Measurements from ENCODE around the gene DALRD3.

DALRD3 gene

DNA sequence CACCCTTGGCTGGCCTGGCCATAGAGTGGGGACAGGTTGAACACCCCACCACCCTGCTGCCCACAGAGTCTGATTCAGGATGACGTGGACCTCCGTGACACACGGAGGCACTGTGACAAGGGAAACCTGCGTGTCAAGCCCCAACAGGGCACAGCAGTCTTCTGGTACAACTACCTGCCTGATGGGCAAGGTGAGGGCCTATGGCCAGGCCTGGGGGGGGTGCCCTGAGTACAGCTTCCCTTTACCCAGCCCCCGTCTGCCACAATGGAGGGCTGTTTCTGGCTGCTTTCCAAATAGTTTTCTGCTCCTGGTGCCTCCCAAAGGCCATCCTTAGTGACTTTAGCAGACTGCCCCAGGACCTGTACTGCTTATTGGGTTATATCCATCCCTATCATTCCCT lies 12.4 kb downstream of the DALRD3 start:
- DNase-seq (ENCODE audit: low read depth, low spot score) = no peak

DNA sequence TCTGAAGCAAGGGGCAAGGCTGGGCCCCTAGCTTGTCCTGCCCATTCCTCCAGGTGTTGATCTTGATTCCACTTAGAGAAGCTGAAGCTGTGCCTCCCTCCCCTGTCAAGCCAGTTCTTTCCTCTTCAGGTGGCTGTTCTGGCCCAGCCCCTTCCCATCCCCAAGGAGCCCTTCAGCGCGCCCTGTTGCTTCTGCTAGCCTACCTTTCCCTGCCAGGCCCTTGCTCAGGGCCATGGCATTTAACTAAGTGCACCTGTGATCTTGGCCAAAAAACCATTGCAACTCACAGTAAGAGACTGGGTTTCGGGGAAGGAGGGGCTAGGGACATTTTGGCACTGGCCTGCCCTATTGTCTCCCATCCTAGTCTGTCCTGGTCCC lies 13.1 kb downstream of the DALRD3 start:
- no peak for DNase-seq (ENCODE audit: low read depth, low spot score)

DNA sequence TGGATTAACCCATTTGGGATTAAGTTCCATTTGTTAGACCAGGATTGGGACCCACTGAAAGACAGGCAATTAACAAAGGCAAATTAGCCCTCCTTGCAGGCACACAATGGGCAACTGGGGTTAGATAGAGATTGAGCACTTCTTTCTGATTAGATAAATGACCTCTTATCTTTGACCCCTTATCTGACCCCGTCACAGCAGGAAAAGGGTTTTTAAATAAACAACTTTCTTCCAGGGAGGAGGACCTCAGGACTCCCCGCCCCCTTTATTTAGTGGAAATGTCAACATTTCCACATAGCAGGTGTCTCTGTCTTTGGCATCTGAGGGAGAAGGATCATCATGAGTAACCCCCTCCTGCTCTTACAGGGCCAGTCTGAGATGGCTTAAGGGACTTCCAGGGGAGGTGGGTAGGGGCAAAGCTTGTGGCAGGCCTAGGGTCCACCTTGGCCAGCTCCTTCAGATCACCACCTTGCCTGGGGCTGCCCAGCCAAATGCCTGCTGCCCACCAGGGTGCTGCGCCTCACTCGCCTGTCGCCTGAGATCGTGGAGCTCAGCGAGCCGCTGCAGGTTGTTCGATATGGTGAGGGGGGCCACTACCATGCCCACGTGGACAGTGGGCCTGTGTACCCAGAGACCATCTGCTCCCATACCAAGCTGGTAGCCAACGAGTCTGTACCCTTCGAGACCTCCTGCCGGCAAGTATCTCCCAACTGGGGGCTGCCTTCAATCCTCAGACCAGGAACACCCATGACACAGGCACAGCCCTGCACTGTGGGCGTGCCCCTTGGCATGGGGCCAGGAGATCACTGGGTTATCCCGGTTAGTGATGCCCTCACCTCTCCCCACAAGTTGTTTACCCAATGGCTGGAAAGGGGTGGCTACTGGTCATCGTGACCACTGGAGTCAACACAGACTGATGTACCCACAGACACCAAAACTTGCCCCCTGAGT lies 13.8 kb downstream of the DALRD3 start:
- DNase-seq (ENCODE audit: low read depth, low spot score) = no peak

DNA sequence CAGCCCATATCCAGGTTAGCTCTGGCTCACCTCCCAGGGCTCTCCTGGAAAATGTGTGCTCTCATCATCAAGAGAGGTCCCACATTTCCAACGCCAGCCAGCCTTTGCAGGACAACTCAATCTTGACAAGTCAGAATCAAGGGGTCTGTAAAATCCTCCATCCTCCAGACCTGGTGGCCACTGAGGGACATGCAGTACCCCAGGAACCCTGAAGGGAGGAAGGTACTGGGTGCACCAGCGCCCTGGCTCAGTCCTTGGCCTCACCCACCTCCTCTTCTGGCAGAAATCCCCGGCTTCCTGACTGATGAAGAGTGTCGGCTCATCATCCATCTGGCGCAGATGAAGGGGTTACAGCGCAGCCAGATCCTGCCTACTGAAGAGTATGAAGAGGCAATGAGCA lies 17.2 kb downstream of the DALRD3 start:
- no peak for DNase-seq (ENCODE audit: low read depth, low spot score)

DNA sequence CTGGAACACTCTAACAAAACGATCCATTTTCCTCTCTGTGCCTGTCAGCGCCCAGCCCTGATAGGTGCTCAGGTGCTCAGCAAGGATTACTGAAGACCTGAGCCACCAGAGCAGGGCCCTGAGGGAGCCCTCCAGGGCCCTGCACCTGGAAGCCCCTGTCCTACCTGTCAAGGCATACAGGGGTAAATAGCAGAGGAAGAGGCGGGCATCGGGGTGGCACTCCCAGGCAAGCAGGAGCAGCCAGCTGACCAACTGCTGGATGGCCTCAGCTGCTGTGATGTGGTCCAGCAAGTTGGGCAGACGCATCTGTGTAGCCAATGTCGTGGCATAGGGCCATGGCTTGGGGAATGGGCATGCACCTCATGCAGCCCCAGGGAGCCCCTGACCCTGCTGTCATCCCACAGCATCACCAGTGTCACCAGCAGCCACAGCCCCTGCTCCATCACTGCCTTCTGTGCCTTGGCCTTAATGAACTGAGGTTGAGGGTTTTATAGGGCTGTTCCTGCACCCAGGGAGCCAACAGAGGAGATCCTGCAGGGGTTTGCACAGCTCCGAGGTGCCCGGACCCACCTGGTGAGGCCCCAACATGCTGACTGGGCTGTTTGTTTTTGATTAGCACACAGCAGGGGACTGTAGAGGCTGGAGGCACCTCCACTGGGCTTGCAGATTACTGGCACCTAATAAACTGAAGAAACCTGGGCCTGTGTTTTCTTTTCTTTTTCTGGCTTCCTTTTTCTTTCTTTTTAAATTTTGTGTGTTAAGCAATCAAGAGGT lies 19.1 kb downstream of the DALRD3 start:
- no peak for DNase-seq (ENCODE audit: low read depth, low spot score)

DNA sequence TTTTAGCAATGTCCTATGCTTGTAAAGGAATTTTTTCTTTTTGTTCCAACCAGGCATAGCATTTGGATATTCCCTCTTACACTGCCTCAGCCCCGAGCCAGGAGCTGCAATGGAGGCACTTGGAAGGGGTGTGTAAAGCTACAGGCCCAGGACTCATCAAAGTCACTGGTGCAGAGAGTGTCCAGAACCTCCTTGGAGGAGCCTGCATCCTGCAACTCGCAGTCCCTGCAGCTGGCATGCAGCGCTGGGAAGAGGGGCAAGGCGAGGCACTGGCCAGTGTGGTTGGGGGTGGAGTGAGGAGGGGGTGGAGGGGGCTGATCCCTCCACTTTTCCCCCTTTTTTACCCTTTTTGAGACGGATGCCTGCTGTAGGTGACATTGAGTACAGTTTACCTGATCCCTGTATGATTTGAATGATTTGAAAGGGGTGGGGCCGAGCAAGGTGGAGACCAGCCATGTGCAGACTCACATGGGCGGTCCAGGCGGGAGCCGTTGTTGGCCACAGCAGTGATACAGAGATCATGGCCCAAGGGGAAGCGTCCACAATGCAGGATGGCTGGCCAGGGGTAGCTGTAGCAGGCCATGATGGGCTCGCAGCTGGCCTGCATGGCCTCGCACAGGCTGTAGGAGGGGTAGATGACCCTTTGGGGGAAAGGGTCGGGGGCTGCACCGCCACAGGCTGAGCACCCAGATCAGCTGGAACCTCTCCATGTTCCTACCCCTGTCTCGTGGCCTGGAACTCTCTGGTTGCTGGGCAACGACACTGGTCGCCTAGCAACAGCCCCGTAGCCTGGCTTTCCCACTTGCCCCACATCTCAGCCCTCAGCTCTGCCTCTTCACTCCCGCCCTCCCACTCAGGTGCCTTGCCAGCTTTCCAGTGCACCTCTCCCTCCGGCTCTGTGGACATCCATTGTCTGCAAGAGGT lies 20.4 kb downstream of the DALRD3 start:
- no peak for DNase-seq (ENCODE audit: low read depth, low spot score)

DNA sequence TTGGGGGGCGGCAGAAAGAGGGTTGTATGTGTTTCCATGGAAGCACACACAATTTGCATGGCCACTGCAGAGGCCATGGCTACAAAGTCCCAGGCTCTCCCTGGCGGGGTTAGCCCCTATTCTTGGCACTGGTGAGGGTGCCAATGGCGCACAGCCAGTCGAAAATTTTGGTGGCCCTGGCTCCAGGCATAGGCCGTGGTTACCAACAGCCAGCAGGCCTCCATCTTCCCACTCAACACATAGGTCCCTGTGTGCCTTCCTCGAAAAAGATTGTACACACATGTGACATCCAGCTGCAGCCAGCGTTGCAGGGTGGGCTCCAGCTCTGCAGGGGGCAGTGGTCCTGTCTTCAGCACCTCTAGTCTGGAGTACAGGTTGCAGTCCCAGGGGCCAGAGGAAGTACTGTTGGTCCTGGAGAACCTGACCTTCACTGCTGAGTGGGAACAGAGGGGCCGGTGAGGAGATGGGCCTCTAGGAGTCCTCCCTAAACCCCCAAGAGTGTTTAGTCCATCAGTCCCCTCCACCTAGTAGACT lies 21.2 kb downstream of the DALRD3 start:
- DNase-seq (ENCODE audit: low read depth, low spot score) = no peak

DNA sequence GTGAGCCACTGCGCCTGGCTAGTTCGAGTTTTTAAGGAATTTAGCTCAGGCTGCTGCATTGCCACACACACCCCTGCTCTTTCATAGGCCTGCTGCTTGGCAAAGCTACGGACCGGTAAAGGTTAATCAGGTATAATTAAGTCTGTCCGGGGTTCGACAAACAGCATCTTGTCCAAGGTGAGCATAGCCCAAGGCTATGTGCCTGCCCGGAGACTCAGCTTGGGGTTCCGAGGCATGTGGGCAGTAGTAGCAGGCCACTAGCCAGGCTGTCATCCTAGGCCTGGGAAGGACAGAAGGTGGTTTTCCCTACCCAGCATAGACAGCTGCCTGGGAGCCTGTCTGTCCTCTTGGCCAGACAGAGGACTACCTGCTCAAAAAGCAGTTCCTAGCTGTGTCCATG lies 21.7 kb downstream of the DALRD3 start:
- no peak for DNase-seq (ENCODE audit: low read depth, low spot score)

DNA sequence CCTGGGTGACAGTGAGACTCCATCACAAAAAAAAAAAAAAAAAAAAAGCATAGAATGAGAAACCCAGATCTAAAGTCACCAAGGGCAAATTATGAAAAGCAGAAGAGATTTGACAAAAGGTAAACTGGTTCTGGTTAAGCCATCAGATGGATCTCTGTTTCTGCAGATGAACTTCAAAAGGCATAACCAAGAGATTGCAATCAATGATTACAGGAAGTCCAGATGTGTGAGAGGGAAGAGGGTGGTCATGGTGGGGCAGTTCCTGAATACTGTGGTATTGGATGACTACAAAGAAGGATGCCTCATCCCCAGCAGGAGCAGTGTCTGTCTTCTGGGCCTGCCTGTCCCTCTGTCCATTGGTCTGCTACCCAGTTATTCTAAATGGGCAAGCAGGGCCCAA lies 24.5 kb downstream of the DALRD3 start:
- DNase-seq (ENCODE audit: low read depth, low spot score) = no peak

DNA sequence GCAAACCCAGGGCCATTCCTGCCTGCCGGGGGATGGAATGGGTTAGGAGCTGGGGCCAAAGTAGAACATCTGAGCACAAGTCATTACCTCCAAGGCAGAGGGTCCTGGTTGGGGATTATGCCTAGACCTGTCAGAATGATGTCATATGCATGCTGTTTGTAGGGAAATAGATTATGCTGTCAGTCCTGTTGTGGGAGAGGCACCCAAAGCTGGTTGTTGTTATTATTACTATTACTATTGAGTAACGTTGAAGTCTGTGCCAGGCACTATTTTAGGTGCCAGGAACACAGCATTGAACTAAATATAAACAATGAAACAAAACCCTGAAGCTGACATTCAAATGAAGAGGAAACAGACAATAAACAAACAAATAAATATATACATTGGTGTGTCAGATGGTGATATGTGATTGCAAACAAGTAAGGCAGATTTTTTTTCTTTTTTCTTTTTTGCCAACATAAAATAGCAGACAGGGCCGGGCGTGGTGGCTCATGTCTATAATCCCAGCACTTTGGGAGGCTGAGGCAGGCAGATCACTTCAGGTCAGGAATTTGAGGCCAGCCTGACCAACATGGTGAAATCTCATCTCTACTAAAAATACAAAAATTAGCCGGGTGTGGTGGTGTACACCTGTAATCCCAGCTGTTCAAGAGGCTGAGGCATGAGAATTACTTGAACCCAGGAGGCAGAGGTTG lies 26.4 kb downstream of the DALRD3 start:
- no peak for DNase-seq (ENCODE audit: low read depth, low spot score)

DNA sequence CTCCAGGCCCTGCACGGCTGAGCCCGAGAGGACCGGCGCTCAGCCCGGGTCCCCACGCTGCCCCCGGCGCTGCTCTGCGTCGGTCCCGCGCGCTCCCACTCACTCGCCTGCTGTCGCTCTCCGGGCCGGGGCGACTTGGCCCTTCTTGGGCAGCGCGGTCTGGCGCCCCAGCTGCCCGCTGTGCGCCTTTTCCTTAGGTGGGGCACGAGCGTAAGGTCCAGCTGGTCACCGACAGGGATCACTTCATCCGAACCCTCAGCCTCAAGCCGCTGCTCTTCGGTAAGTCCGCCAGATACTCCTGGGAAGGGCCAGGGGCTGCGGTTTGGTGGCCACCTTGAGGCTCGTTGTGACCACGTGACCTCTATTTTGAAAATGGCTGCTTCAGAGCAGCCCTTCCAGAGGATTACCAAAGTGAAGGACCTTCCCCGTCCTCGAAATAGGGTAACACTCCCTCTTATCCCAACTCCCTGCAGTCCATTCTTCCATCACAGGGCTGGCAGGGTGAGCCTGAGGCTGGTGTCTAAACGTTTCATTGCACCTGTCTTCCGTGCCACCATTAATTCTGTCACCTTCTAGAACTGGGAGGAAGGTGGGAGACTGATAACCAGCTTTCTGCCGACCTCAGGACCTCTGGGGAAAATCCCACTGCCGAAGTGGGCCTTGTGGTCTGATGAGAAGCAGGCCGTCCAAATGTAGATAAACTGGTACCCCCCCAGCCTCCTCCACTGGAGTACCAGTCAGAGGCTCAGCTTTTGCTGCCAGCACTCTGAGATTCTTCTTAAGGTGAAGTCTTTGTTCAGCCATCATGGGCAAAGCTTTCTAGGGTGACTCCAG lies 27.5 kb downstream of the DALRD3 start:
- DNase-seq (ENCODE audit: low read depth, low spot score) = no peak

DNA sequence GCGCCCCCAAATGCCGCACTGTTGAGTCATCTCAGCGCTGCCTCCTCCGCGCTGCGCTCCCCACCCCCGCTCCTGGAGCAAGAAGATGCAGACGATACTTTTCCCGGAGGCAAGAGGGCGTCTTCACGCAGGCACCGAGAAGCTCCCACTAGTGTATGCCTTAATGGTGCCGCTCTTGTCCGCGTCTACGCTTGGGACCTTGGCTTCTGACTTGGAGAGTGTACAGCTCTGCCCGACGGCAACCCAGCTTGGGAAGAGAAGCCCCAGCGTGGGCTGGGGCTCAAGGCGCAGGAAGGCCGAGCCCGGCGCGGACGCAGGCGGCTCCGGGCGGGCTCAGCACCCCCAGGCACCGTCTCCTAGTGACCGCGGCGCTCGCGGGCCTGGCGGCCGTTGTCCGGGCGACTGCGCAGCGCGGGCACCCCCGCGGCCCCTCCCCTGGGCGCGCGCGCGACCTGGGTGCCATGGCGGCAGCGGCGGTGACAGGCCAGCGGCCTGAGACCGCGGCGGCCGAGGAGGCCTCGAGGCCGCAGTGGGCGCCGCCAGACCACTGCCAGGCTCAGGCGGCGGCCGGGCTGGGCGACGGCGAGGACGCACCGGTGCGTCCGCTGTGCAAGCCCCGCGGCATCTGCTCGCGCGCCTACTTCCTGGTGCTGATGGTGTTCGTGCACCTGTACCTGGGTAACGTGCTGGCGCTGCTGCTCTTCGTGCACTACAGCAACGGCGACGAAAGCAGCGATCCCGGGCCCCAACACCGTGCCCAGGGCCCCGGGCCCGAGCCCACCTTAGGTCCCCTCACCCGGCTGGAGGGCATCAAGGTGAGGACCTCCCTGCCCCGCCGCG lies 28.4 kb downstream of the DALRD3 start, which contains the start of gene P4HTM:
TSS of gene P4HTM (plus strand) at position 446 of the 840 bp plus-strand sequence. CDS start at position 462, 16 bp downstream.
- DNase-seq (ENCODE audit: low read depth, low spot score) = peak; percentile 62

DNA sequence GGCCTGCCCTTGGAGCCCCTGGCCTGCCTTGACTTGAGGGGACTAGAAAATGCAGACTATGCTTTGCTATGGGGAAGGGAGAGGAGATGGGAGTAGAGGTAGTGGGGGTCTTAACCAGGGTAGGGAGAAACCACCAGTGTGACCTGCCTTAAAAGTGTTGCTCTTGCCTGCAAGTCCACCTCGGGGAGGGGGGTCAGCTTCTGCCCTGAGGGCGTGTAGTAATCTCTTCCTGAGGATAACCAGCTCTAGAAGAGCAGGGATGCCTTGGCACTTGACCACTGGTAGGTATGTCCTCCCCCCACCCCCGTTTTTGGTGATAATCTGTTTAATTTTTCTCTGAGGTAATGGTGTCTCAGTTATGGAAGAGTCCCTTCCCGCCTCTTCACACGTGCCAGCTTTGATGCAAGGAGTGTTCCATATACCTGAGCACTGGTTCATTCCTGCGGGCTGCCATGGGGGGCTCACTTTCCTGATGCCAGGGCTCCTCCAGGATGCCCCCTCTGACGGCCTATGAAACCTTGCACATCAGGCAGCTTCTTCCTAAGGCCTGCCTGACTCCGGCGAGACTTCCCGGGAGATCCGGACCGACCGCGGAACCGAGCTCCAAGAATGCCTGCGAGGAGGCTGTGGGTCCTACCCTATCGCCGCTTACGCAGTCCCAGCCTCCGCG lies 29.1 kb downstream of the DALRD3 start:
- DNase-seq (ENCODE audit: low read depth, low spot score) = no peak

DNA sequence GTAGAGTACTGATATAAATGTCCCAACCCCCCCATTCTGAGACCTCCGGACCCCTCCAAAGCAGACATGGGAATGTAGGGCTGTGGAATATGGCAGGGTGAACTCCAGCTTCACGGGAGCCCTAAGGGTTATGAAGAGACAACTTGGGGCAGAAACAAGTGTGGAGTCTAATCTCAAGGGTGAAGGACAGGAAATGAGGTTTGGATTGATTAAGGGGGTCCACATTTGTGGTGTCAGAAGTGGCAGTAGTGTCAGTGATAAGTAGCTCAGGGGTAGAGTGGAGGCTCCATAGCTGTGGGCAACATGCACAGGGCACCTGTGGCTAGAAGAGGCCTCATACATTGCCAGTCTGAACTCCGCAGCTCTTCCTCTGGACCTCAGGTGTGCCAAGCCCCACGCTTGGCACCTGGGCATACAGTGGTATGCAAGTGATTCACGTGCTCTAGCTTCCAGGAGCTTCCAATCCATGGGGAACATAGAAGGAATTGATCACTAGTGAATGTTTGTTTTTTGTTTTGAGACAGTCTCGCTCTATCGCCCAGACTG lies 32.5 kb downstream of the DALRD3 start:
- no peak for DNase-seq (ENCODE audit: low read depth, low spot score)

DNA sequence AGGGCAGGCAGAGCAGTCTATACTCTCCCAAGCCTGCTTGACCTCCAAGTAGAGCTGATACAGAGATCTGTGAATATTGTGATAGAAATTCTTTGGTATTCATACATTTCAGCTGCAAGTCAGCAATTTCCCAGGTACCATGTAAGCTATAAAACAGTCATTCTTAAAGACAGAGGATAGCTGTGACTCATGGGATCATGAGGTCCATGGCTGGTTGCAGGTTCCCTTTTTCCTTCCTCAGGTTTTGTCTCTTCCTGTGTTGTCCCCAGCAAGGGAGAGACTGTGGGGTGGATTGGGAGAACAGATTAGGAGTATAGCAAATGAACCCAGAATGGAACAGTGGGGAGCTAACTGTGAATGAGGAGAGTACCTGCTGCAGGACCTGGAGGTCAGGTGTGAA lies 33.7 kb downstream of the DALRD3 start:
- no peak for DNase-seq (ENCODE audit: low read depth, low spot score)

DNA sequence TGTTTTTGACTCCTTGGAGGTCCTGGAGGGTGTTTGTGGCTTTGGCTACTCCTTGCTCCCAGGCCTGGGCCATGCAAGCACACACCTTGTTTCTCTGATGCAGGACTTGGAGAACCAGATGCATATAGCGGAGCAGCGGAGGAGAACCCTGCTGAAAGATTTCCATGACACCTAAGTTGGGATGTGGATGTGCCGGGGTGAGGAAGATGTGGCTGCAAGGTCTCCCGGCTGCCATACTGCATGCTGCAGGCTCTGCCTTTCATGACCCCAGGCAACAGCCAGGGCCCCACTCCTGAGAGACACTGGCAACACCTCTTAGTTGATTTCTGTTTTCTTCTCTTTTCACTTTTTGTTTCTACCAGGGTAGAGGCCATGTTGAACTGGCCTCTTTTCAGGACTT lies 35.3 kb downstream of the DALRD3 start:
- DNase-seq (ENCODE audit: low read depth, low spot score) = no peak

DNA sequence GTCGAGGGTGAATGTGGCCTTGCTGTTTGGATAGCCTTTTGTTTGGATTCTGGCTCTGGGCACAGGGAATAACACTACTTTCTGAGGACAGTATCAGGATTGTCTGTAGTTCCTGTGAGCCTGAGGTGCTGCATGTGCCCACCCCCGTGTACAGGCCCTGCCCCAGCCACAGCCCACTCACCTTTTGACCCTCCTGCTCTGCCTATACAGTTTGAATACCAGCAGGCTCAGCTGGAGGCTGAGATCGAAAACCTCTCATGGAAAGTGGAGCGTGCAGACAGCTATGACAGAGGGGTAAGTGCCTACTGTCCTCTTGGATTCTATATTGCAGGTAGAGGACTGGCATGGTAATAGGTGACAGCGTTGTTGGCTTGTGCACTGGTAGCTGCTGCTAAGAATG lies 35.7 kb downstream of the DALRD3 start:
- no peak for DNase-seq (ENCODE audit: low read depth, low spot score)

DNA sequence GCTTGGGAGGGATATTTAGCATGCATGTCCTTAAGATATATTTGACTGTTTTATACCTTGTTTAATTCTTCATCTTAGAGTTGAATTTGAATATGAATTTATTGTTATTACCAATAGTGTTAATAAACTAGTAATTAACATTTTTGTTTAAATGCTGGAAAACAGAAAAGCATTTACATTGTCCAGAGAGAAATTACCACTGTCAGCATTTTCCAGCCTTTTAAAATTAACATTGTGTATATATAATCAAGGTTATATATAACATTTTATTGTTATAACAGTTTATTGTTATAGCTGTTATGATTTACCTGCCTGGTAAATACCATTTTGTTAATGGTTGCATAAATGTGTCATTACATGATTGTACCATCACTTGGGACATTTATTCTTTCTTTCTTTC lies 36.4 kb downstream of the DALRD3 start:
- DNase-seq (ENCODE audit: low read depth, low spot score) = no peak

Measured in activated naive CD8-positive, alpha-beta T cell treated with anti-CD3 and anti-CD28 coated beads, Interleukin-2, amount 50 U/mL, for 16 hours (primary cell).